Measurements from ENCODE around the gene B9D2. TPM values are rescaled to one million over a fixed set of nuclear protein-coding genes. Genes with fewer than 3 reads are reported as not detected.
"Not testable (repeated sequence)": the region's sequence is repeated elsewhere in the genome, so short reads cannot be mapped to it uniquely, and the experiment has no call there.

B9D2 gene
- total RNA-seq, 1 donor, result 4.5 TPM

DNA sequence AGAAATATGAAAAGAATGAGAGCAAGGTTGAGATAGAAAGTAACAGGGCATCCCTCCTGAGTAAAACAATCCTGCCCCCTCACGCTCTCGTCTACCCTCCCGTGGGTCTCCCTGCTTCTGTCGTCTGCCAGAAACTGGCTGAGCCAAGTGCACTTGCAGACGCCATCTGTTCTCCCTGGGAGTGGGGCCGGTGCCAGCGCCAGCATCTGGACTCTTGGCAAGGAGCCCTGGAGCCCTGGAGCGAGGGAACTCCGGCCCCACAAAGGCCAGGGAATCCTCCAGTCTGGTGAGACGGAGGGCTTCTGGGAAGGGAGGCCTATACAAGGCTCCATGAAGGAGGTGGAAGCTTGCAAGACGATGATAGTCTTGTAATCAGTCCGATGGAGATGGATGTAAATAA, 10.0 kb upstream of the B9D2 start:
- DNase-seq (ENCODE audit: low read depth), result peak; percentile 92
- TF ChIP-seq, protein P1, sequence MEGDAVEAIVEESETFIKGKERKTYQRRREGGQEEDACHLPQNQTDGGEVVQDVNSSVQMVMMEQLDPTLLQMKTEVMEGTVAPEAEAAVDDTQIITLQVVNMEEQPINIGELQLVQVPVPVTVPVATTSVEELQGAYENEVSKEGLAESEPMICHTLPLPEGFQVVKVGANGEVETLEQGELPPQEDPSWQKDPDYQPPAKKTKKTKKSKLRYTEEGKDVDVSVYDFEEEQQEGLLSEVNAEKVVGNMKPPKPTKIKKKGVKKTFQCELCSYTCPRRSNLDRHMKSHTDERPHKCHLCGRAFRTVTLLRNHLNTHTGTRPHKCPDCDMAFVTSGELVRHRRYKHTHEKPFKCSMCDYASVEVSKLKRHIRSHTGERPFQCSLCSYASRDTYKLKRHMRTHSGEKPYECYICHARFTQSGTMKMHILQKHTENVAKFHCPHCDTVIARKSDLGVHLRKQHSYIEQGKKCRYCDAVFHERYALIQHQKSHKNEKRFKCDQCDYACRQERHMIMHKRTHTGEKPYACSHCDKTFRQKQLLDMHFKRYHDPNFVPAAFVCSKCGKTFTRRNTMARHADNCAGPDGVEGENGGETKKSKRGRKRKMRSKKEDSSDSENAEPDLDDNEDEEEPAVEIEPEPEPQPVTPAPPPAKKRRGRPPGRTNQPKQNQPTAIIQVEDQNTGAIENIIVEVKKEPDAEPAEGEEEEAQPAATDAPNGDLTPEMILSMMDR (IDR thresholded peaks at IDR 0.05; ENCODE audit: insufficient read depth, low read length), result no peak
- H3K4me3 ChIP-seq (ENCODE audit: low read depth, low read length), result no peak overlapping the region

DNA sequence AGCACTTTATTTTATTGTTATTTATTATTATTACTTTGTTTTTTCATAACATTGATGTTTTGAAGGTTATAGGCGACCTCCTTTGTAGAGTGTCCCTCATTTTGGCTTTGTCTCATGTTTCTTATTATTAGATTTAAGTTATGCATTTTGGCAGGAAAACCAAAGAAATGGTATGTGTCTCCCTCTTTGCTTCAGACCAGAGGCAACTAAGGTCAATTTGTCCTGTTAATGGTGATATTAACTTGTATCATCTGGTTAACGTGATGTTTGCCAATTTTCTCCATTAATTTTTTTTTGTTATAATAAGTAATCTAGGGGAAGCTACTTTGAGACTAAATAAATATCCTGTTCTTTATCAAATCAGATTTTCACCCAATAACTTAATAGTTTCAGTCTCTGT, 8.6 kb upstream of the B9D2 start:
- DNase-seq (ENCODE audit: low read depth), result no peak
- no peak overlapping the region for H3K4me3 ChIP-seq (ENCODE audit: low read depth, low read length)
- TF ChIP-seq, protein P1 (IDR thresholded peaks at IDR 0.05; ENCODE audit: insufficient read depth, low read length), result no peak

DNA sequence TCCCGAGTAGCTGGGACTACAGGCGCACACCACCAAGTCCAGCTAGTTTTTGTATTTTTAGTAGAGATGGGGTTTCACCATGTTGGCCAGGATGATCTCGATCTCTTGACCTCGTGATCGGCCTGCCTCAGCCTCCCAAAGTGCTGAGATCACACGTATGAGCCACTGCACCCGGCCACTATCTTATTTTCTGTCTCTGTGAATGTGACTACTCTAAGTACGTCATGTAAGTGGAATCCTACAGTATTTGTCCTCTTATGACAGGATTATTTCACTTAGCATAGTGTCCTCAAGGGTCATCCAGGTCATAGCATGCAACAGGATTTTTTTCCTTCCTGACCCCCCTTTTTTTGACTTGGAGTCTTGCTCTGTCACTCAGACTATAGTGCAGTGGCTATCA, 7.6 kb upstream of the B9D2 start:
- TF ChIP-seq, protein P1 (IDR thresholded peaks at IDR 0.05; ENCODE audit: insufficient read depth, low read length), result no peak
- no peak overlapping the region for H3K4me3 ChIP-seq (ENCODE audit: low read depth, low read length)
- DNase-seq (ENCODE audit: low read depth), result no peak

DNA sequence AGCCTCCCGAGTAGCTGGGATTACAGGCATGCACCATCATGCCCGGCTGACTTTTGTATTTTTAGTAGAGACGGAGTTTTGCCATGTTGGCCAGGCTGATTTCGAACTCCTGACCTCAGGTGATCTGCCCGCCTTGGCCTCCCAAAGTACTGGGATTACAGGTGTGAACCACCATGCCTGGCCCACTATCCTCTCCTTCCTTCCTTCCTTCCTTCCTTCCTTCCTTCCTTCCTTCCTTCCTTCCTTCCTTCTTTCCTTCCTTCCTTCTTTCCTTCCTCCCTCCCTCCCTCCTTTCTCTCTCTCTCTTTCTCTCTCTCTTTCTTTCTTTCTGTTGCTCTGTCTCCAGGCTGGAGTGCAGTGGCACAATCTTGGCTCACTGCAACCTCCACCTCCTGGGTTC, 7.2 kb upstream of the B9D2 start:
- H3K4me3 ChIP-seq (ENCODE audit: low read depth, low read length); DNase-seq (ENCODE audit: low read depth): not testable (repeated sequence)

DNA sequence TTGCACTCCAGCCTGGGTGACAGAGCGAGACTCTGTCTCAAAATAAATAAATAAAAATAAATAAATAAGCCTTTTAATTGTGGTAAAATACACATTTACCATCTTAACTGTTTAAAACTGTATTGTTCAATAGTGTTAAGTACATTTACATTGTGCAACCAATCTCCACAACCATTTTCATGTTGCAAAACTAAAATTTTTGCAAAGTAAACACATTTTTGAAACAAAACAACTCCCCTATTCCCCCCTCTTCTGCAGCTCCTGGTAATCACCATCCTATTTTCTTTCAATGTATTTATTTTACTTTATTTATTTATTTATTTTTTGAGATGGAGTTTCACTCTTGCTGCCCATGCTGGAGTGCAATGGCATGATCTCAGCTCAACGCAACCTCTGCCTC, 5.8 kb upstream of the B9D2 start:
- H3K4me3 ChIP-seq (ENCODE audit: low read depth, low read length), result no peak overlapping the region
- TF ChIP-seq, protein P1 (IDR thresholded peaks at IDR 0.05; ENCODE audit: insufficient read depth, low read length), result no peak

DNA sequence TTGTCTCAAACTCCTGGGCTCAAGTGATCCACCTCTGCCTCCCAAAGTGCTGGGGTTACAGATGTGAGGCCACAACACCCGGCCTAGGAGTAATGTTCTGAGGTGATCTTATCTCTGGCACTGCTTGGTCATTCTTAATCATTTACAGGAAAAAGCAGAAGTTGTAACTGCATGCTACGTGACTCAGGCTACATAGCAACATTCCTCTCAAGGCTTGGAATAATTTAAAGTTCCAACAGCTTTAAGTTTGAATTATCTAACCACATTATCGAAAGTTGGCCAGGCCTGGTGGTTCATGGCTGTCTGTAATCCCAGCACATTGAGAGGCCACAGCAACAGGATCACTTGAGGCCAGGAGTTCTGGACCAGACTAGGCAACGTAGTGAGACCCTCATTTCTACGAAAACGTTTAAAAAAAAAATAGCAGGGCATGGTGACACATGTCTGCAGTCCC, 3.9 kb upstream of the B9D2 start:
- DNase-seq (ENCODE audit: low read depth), result peak; percentile 96
- no peak overlapping the region for H3K4me3 ChIP-seq (ENCODE audit: low read depth, low read length)
- TF ChIP-seq, protein P1 (IDR thresholded peaks at IDR 0.05; ENCODE audit: insufficient read depth, low read length), result no peak

More for the DNA sequence above, 5.8 kb upstream of the B9D2 start:
- DNase-seq (ENCODE audit: low read depth), result no peak

DNA sequence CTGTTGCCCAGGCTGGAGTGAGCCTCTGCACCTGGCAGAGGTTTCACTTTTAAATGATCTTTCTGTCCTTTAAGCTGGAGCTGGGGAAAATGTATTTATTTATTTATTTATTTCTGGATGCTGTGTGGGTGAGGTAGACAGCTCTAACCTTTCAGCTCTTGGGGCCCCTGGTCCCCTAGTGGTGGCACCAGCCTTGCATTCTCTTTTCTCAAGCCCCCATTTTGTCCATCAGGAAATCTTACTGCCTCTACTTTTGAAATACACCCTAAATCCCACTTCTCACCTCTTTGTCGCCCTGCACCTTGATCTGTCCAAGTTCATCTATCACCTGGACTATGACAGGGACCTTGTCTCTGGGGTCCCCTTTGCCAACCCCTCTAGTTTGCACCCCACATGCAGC, 2.1 kb upstream of the B9D2 start:
- DNase-seq (ENCODE audit: low read depth), result no peak
- TF ChIP-seq, protein P1 (IDR thresholded peaks at IDR 0.05; ENCODE audit: insufficient read depth, low read length), result peak; percentile 29
- no peak overlapping the region for H3K4me3 ChIP-seq (ENCODE audit: low read depth, low read length)

Data from fibroblast of the aortic adventitia (primary cell).